ENCODE results near the gene DGKI. TPM values are rescaled to one million over a fixed set of nuclear protein-coding genes. Genes with fewer than 3 reads are reported as not detected.

The DGKI gene
- total and polyA plus RNA-seq, 2 donors (not counting 1 experiment from before 2014, with no cell fraction given), result 0.74 to 2.1 TPM

DNA sequence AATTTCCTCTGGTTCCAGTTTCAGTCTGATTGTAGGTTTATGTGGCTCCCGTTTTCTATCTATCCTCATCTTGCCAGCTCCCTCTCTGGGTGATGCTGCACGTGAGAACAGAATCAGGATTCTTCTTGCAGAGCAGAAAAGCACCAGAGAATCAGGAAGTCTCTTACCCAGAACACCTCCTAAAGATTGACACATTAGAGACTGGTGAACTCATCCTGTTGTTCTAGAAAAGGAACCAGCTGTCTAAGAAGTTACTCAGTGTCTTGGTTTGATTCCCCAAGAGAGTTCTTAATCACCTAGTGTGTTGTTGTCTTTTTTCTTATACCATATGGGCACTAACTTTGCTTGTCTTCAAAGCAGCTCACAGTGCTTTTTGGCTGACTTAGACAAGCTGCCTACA lies 152.4 kb downstream of the DGKI start:
- TF ChIP-seq EZH2 (IDR thresholded peaks at IDR 0.05; ENCODE audit: low read length, missing control alignments), result no peak
- TF ChIP-seq, protein P1, sequence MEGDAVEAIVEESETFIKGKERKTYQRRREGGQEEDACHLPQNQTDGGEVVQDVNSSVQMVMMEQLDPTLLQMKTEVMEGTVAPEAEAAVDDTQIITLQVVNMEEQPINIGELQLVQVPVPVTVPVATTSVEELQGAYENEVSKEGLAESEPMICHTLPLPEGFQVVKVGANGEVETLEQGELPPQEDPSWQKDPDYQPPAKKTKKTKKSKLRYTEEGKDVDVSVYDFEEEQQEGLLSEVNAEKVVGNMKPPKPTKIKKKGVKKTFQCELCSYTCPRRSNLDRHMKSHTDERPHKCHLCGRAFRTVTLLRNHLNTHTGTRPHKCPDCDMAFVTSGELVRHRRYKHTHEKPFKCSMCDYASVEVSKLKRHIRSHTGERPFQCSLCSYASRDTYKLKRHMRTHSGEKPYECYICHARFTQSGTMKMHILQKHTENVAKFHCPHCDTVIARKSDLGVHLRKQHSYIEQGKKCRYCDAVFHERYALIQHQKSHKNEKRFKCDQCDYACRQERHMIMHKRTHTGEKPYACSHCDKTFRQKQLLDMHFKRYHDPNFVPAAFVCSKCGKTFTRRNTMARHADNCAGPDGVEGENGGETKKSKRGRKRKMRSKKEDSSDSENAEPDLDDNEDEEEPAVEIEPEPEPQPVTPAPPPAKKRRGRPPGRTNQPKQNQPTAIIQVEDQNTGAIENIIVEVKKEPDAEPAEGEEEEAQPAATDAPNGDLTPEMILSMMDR (conservative IDR thresholded peaks at IDR 0.05 in 1 of 2, IDR thresholded peaks at IDR 0.05 in 1 of 2; ENCODE audit: low read depth in 1 of 2, low read length in 2 of 2), result no peak
- Histone ChIP-seq H3K4me3 (replicated peaks in 1 of 4; ENCODE audit: control extremely low read depth in 1 of 4, insufficient read depth in 1 of 4, low read depth in 3 of 4, low read length in 4 of 4) (no peak overlapping the region), H2AFZ (ENCODE audit: low read length) (no peak overlapping the region), H3K9ac (ENCODE audit: insufficient read depth, low read length) (no peak overlapping the region), H3K9me3 (ENCODE audit: control insufficient read depth, insufficient read depth, low read depth, low read length) (no peaks in the 10 kb centered on the region), H3K27ac (ENCODE audit: insufficient read depth, low read length) (no peak overlapping the region), H4K20me1 (ENCODE audit: control insufficient read depth, extremely low read depth, insufficient read depth, low read length) (no peaks in the 10 kb centered on the region), H3K79me2 (ENCODE audit: control insufficient read depth, insufficient read depth, low read length) (no peaks in the 10 kb centered on the region), H3K36me3 (ENCODE audit: control insufficient read depth, insufficient read depth, low read length) (no peaks in the 10 kb centered on the region), H3K27me3 (ENCODE audit: control insufficient read depth, insufficient read depth, low read length) (no peaks in the 10 kb centered on the region), H3K4me2 (ENCODE audit: extremely low read depth, insufficient read depth, low read length) (no peak overlapping the region), H3K4me1 (ENCODE audit: control insufficient read depth, extremely low read depth, insufficient read depth, low read length) (no peaks in the 10 kb centered on the region)
- DNase-seq (ENCODE audit: low read depth in 2 of 2), result no peak

DNA sequence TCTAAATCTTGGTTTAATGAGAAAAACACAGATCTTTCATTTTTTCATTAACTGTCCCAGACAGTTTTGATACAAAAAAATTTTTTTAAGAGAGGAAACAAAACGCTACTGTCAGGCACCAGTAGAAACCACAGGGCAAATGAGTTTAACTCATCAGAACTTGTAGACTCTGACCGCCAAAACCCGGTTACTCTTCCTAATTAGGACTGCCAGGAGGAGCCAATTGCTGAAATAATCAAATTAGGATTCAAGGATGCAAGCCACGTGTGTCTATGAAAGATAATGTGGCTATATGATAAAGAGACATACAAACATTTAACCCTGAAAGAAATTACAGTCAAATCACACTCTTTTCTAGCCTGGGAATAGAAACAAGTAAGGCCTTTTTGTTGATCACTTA lies 154.4 kb downstream of the DGKI start:
- no peak for DNase-seq (ENCODE audit: low read depth in 2 of 2)
- Histone ChIP-seq H3K4me1 (ENCODE audit: control insufficient read depth, extremely low read depth, insufficient read depth, low read length) (no peaks in the 10 kb centered on the region), H3K4me3 (replicated peaks in 1 of 4; ENCODE audit: control extremely low read depth in 1 of 4, insufficient read depth in 1 of 4, low read depth in 3 of 4, low read length in 4 of 4) (no peak overlapping the region), H3K9me3 (ENCODE audit: control insufficient read depth, insufficient read depth, low read depth, low read length) (no peaks in the 10 kb centered on the region), H3K4me2 (ENCODE audit: extremely low read depth, insufficient read depth, low read length) (no peak overlapping the region), H3K9ac (ENCODE audit: insufficient read depth, low read length) (no peak overlapping the region), H3K79me2 (ENCODE audit: control insufficient read depth, insufficient read depth, low read length) (no peaks in the 10 kb centered on the region), H3K36me3 (ENCODE audit: control insufficient read depth, insufficient read depth, low read length) (no peaks in the 10 kb centered on the region), H2AFZ (ENCODE audit: low read length) (no peak overlapping the region), H4K20me1 (ENCODE audit: control insufficient read depth, extremely low read depth, insufficient read depth, low read length) (no peaks in the 10 kb centered on the region), H3K27ac (ENCODE audit: insufficient read depth, low read length) (no peak overlapping the region), H3K27me3 (ENCODE audit: control insufficient read depth, insufficient read depth, low read length) (no peaks in the 10 kb centered on the region)
- TF ChIP-seq, protein P1 (conservative IDR thresholded peaks at IDR 0.05 in 1 of 2, IDR thresholded peaks at IDR 0.05 in 1 of 2; ENCODE audit: low read depth in 1 of 2, low read length in 2 of 2), result no peak
- TF ChIP-seq EZH2 (IDR thresholded peaks at IDR 0.05; ENCODE audit: low read length, missing control alignments), result no peak

DNA sequence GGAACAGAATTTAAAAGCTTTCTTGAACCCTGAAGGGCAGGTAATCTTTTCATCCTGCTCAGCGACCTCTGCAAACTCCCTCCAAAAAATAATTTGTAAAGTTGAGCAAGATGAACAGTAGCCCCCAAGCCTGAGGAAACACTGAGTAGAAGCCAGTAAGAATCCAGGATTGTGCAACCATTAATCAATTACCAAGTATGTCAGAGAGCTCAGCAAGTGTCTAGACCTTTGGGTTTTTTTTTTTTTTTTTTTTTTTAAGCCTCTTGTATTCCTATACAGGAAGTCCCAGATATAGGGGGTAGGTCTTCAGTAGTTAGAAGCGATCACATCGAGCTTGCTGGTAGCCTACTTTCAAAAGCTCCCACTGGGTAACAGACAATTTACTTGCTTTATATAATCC lies 155.2 kb downstream of the DGKI start:
- H3K4me2 ChIP-seq (ENCODE audit: extremely low read depth, insufficient read depth, low read length), result no peak overlapping the region
- no peaks in the 10 kb centered on the region for H3K9me3 ChIP-seq (ENCODE audit: control insufficient read depth, insufficient read depth, low read depth, low read length)
- no peak overlapping the region for H3K27ac ChIP-seq (ENCODE audit: insufficient read depth, low read length)
- peak; percentile 6 to 44 for DNase-seq (ENCODE audit: low read depth in 2 of 2)
- H2AFZ ChIP-seq (ENCODE audit: low read length), result no peak overlapping the region
- H3K27me3 ChIP-seq (ENCODE audit: control insufficient read depth, insufficient read depth, low read length), result no peaks in the 10 kb centered on the region
- no peak for TF ChIP-seq EZH2 (IDR thresholded peaks at IDR 0.05; ENCODE audit: low read length, missing control alignments)
- TF ChIP-seq, protein P1 (conservative IDR thresholded peaks at IDR 0.05 in 1 of 2, IDR thresholded peaks at IDR 0.05 in 1 of 2; ENCODE audit: low read depth in 1 of 2, low read length in 2 of 2), result no peak
- H3K36me3 ChIP-seq (ENCODE audit: control insufficient read depth, insufficient read depth, low read length), result no peaks in the 10 kb centered on the region
- no peak overlapping the region for H3K9ac ChIP-seq (ENCODE audit: insufficient read depth, low read length)
- H3K4me1 ChIP-seq (ENCODE audit: control insufficient read depth, extremely low read depth, insufficient read depth, low read length), result no peaks in the 10 kb centered on the region
- H3K79me2 ChIP-seq (ENCODE audit: control insufficient read depth, insufficient read depth, low read length), result no peaks in the 10 kb centered on the region
- H4K20me1 ChIP-seq (ENCODE audit: control insufficient read depth, extremely low read depth, insufficient read depth, low read length), result no peaks in the 10 kb centered on the region
- H3K4me3 ChIP-seq (replicated peaks in 1 of 4; ENCODE audit: control extremely low read depth in 1 of 4, insufficient read depth in 1 of 4, low read depth in 3 of 4, low read length in 4 of 4), result no peak overlapping the region
